Endodermal cell (in vitro differentiated cells): ENCODE results near the gene BSX. TPM values are rescaled to one million over a fixed set of nuclear protein-coding genes. Genes with fewer than 3 reads are reported as not detected.

ENCODE experiments used
- DNase-seq: peaks from one replicate; pipeline ENCODE4 v3.0.0-alpha.2; 2017
- H3K27ac ChIP-seq: 2 replicates; pipeline ENCODE4 v1.5.1; 2013; ENCODE audit warnings: mild to moderate bottlenecking, low read depth, low read length, moderate library complexity
- H3K27me3 ChIP-seq: 2 replicates; pipeline ENCODE4 v1.6.1; 2013; ENCODE audit warnings: mild to moderate bottlenecking, low read length, moderate library complexity; ENCODE audit not compliant: insufficient read depth, control insufficient read depth, poor library complexity, severe bottlenecking
- H3K36me3 ChIP-seq: 2 replicates; pipeline ENCODE4 v1.7.0; 2013; ENCODE audit warnings: mild to moderate bottlenecking, low read length, moderate library complexity; ENCODE audit not compliant: control insufficient read depth, insufficient read depth
- H3K4me1 ChIP-seq: one replicate; pipeline ENCODE4 v1.7.0; 2013; ENCODE audit warnings: low read length; ENCODE audit not compliant: control insufficient read depth, insufficient read depth
- H3K4me3 ChIP-seq: 2 replicates; pipeline ENCODE4 v1.5.1; 2013; ENCODE audit warnings: mild to moderate bottlenecking, low read length, moderate library complexity
- H3K9ac ChIP-seq: 2 replicates; pipeline ENCODE4 v1.6.1; 2013; ENCODE audit warnings: mild to moderate bottlenecking, low read length, moderate library complexity; ENCODE audit not compliant: poor library complexity, severe bottlenecking; ENCODE audit errors: extremely low read depth
- H3K9me3 ChIP-seq: 2 replicates; pipeline ENCODE4 v1.6.1; 2013; ENCODE audit warnings: mild to moderate bottlenecking, low read length, moderate library complexity; ENCODE audit not compliant: control insufficient read depth
- H3K27ac Mint-ChIP-seq: 2 replicates; pipeline ENCODE4 v1.8.0; 2020; ENCODE audit warnings: mixed read lengths
- H3K27me3 Mint-ChIP-seq: 2 replicates; pipeline ENCODE4 v1.8.0; 2021; ENCODE audit warnings: mild to moderate bottlenecking, mixed read lengths; ENCODE audit not compliant: insufficient read depth
- H3K36me3 Mint-ChIP-seq: 2 replicates; pipeline ENCODE4 v1.8.0; 2020; ENCODE audit warnings: low read depth, mixed read lengths
- H3K4me1 Mint-ChIP-seq: 2 replicates; pipeline ENCODE4 v1.8.0; 2020; ENCODE audit warnings: mixed read lengths
- H3K4me3 Mint-ChIP-seq: 2 replicates; pipeline ENCODE4 v1.8.0; 2020; ENCODE audit warnings: mild to moderate bottlenecking, moderate library complexity, mixed read lengths
- H3K9me3 Mint-ChIP-seq: 2 replicates; pipeline ENCODE4 v1.8.0; 2020; ENCODE audit warnings: mild to moderate bottlenecking, mixed read lengths
- WGBS, 2 experiments: methylation state at CpG; one replicate each; pipeline versions ENCODE4 v1.1.5 to v1.1.7; 2013; ENCODE audit warnings: missing lambda C conversion rate in 2 of 2, mixed read lengths in 1 of 2; ENCODE audit not compliant: insufficient coverage in 1 of 2, insufficient read length in 1 of 2; 5-methylcytosine and 5-hydroxymethylcytosine counted together
- total RNA-seq, 2 donors: library from RNA; stranded (reverse); fragmentation: NEBNext Ultra II Directional in 1 of 2; extraction: Animal tissue kit (Norgen Biotek cat#: 25700) in 1 of 2; gene quantifications; 2 replicates in 1 of 2; 3 replicates in 1 of 2; pipeline ENCODE4 v1.2.1, GENCODE V29; 2021
- TF ChIP-seq, protein P1 (sequence below): fragments of 200-600 bp; sonication (generic); conservative IDR thresholded peaks from 2 replicates; pipeline ENCODE4 v1.5.0; 2021; ENCODE audit warnings: antibody characterized with exemption, mild to moderate bottlenecking

The BSX gene
- total RNA-seq, 2 donors from 2014 or later: not detected

DNA sequence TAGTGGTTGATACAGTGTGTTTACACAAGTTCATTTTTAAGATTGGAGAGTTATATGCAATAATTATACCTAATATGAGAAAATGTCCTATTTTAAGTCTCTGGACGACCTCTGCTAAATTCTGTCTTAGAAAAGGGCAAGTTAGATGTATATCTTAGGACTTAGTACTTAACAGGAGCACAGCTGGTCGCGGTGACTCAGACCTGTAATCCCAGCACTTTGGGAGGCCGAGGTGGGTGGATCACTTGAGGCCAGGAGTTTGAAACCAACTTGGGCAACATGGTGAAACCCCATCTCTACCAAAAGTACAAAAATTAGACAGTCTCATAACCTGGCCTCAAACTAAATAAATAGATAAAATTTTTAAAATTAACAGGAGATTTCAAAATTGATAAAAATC is 27.2 kb downstream of the BSX start:
- Histone ChIP-seq H3K4me1 (peaks cover 5% of the 10 kb centered on the region), H3K4me3 (no peak overlapping the region), H3K9ac (no peak overlapping the region), H3K36me3 (no peaks in the 10 kb centered on the region), H3K27ac (no peak overlapping the region), H3K27me3 (no peaks in the 10 kb centered on the region), H3K9me3 (no peaks in the 10 kb centered on the region)
- Mint-ChIP-seq H3K4me1 (peaks cover 17% of the 10 kb centered on the region), H3K27me3 (peaks cover 12% of the 10 kb centered on the region), H3K9me3 (no peaks in the 10 kb centered on the region), H3K4me3 (no peak overlapping the region), H3K36me3 (no peaks in the 10 kb centered on the region), H3K27ac (no peak overlapping the region)
- no peak for DNase-seq
- 85 to 90% methylated on average over 3 to 4 of the region's 4 CpGs for WGBS, 2 experiments
- TF ChIP-seq, protein P1, sequence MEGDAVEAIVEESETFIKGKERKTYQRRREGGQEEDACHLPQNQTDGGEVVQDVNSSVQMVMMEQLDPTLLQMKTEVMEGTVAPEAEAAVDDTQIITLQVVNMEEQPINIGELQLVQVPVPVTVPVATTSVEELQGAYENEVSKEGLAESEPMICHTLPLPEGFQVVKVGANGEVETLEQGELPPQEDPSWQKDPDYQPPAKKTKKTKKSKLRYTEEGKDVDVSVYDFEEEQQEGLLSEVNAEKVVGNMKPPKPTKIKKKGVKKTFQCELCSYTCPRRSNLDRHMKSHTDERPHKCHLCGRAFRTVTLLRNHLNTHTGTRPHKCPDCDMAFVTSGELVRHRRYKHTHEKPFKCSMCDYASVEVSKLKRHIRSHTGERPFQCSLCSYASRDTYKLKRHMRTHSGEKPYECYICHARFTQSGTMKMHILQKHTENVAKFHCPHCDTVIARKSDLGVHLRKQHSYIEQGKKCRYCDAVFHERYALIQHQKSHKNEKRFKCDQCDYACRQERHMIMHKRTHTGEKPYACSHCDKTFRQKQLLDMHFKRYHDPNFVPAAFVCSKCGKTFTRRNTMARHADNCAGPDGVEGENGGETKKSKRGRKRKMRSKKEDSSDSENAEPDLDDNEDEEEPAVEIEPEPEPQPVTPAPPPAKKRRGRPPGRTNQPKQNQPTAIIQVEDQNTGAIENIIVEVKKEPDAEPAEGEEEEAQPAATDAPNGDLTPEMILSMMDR: no peak

- WGBS, 2 experiments: 28 to 60% methylated on average over 2 of the region's 2 CpGs
- Histone ChIP-seq H3K4me1 (peaks cover 5% of the 10 kb centered on the region), H3K27me3 (no peaks in the 10 kb centered on the region), H3K27ac (peak overlapping the region; percentile 85), H3K4me3 (no peak overlapping the region), H3K9ac (no peak overlapping the region), H3K36me3 (no peaks in the 10 kb centered on the region), H3K9me3 (no peaks in the 10 kb centered on the region)
- Mint-ChIP-seq H3K4me1 (peaks cover 17% of the 10 kb centered on the region), H3K27ac (no peak overlapping the region), H3K9me3 (no peaks in the 10 kb centered on the region), H3K36me3 (no peaks in the 10 kb centered on the region), H3K4me3 (no peak overlapping the region), H3K27me3 (peaks cover 15% of the 10 kb centered on the region)
- no peak for DNase-seq
- TF ChIP-seq, protein P1: no peak
Measured at GRCh38 chr11:122951211-122951610, 30.4 kb downstream of the BSX start.

GRCh38 chr11:122938557-122938956 is 43.1 kb downstream of the BSX start:
- no peaks in the 10 kb centered on the region for H3K36me3 Mint-ChIP-seq
- no peak overlapping the region for H3K4me3 ChIP-seq

More at GRCh38 chr11:122938557-122938956, 43.1 kb downstream of the BSX start:
- Mint-ChIP-seq H3K27ac (no peak overlapping the region), H3K27me3 (peaks cover 5% of the 10 kb centered on the region), H3K4me3 (no peak overlapping the region), H3K9me3 (no peaks in the 10 kb centered on the region), H3K4me1 (no peaks in the 10 kb centered on the region)
- H3K36me3 ChIP-seq: no peaks in the 10 kb centered on the region
- peaks cover 7% of the 10 kb centered on the region for H3K27me3 ChIP-seq
- 95% methylated on average over 2 of the region's 2 CpGs; no CpG with 5 or more reads in 1 of the 2 experiments for WGBS, 2 experiments
- H3K4me1 ChIP-seq: no peaks in the 10 kb centered on the region
- TF ChIP-seq, protein P1: no peak
- H3K9me3 ChIP-seq: no peaks in the 10 kb centered on the region
- H3K9ac ChIP-seq: no peak overlapping the region
- no peak for DNase-seq
- H3K27ac ChIP-seq: no peak overlapping the region
